Testis (tissue), 3 donors: ENCODE measurements around the gene RNASE7. TPM values are rescaled to one million over a fixed set of nuclear protein-coding genes. Genes with fewer than 3 reads are reported as not detected.

Experiments used
- DNase-seq: peaks from one replicate; pipeline ENCODE4 v3.0.0-alpha.2; 2019
- H3K27ac ChIP-seq, 2 donors: fragments of 200-600 bp; sonication (generic); one replicate each; pipeline ENCODE4 v1.5.1; 2019
- H3K27me3 ChIP-seq: fragments of 200-600 bp; sonication (generic); one replicate; pipeline ENCODE4 v1.5.1; 2019
- H3K36me3 ChIP-seq: fragments of 200-600 bp; sonication (generic); one replicate; pipeline ENCODE4 v1.5.1; 2017; ENCODE audit warnings: low read depth; ENCODE audit errors: missing control alignments
- H3K4me1 ChIP-seq: fragments of 200-600 bp; sonication (generic); one replicate; pipeline ENCODE4 v1.5.1; 2019
- H3K4me3 ChIP-seq, 2 donors: fragments of 200-600 bp; sonication (generic); one replicate each; pipeline ENCODE4 v1.5.1; 2017 to 2019
- H3K9me3 ChIP-seq: fragments of 200-600 bp; sonication (generic); one replicate; pipeline ENCODE4 v1.5.1; 2017
- POLR2A ChIP-seq: fragments of 450-650 bp; IDR thresholded peaks from one replicate; pipeline ENCODE4 v1.6.1; 2017; ENCODE audit warnings: antibody characterized with exemption, mild to moderate bottlenecking, moderate library complexity
- WGBS, 2 donors: methylation state at CpG; one replicate each; pipeline ENCODE4 v1.1.5; 2018; 5-methylcytosine and 5-hydroxymethylcytosine counted together
- intact Hi-C: fragments of 100-400 bp; cut with DNase I; formaldehyde crosslinking; loops from one replicate; pipeline ENCODE4 v1.15.1; 2023; ENCODE audit warnings: low total_unique reads
- polyA plus RNA-seq: library from polyadenylated mRNA; stranded (reverse); fragments of 350-450 nt; fragmentation: Illumina TruSeq; extraction: RNeasy Lipid Tissue Mini Kit (QIAGEN cat#74804); gene quantifications from one replicate; pipeline ENCODE4 v1.2.3, GENCODE V29; 2014; ENCODE audit warnings: low read depth, low replicate concordance; ENCODE audit not compliant: insufficient read depth
- total RNA-seq, 2 donors: library from RNA; depleted of rRNA; stranded (reverse); fragments of >200 nt; gene quantifications; one replicate each; pipeline ENCODE4 v1.2.3, GENCODE V29; 2016
- TF ChIP-seq, protein P1 (sequence below), 3 experiments: fragments of 450-650 bp in 2 of 3; fragments of 200-600 bp in 1 of 3; sonication (generic) in 1 of 3; IDR thresholded peaks; one replicate each; pipeline ENCODE4 v1.5.1; 2016 to 2019; ENCODE audit warnings: antibody characterized with exemption in 3 of 3, mild to moderate bottlenecking in 2 of 3, moderate library complexity in 1 of 3

The RNASE7 gene
- total and polyA plus RNA-seq, 3 donors from 2014 or later = 0.24 to 0.55 (median 0.43) TPM

DNA sequence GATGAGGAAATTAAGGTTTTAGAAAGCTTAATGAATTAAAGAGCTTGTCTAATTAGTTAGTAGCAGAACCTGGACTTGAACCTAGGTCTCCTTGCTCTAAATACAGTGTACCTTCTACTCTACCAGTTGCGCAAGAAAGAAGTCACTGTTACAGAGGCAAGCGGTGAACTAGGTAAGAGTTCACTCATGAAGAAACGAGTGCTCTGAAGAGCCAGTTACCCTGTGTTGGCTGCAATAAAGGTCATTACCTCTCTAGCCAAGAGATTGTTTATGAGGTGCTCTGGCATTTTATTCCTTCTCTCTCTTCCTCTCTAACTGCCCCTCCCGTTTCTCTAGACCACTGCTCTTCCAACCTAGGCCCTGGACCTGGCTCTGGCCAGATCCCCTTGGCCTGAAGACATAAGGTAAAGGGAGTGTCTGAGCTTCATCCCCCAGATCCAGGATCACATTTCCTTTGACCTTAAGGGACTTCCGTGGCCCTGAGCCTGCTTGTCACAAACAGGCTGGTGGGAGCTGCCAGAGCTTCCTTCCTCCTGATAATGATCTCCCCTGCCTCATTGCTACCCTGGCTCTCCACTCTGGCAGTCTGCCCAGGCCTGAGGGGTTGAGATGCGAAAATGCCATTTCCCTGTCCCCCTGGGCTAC lies 1.9 kb downstream of the RNASE7 start:
- intact Hi-C loops = no loop called here
- no peak overlapping the region for H3K27ac ChIP-seq
- WGBS, 2 donors = 65 to 69% methylated on average over 6 of the region's 6 CpGs
- H3K27me3 ChIP-seq = no peaks in the 10 kb centered on the region
- TF ChIP-seq, protein P1, sequence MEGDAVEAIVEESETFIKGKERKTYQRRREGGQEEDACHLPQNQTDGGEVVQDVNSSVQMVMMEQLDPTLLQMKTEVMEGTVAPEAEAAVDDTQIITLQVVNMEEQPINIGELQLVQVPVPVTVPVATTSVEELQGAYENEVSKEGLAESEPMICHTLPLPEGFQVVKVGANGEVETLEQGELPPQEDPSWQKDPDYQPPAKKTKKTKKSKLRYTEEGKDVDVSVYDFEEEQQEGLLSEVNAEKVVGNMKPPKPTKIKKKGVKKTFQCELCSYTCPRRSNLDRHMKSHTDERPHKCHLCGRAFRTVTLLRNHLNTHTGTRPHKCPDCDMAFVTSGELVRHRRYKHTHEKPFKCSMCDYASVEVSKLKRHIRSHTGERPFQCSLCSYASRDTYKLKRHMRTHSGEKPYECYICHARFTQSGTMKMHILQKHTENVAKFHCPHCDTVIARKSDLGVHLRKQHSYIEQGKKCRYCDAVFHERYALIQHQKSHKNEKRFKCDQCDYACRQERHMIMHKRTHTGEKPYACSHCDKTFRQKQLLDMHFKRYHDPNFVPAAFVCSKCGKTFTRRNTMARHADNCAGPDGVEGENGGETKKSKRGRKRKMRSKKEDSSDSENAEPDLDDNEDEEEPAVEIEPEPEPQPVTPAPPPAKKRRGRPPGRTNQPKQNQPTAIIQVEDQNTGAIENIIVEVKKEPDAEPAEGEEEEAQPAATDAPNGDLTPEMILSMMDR (IDR thresholded peaks at IDR 0.05) = no peak
- H3K4me1 ChIP-seq = peaks cover 16% of the 10 kb centered on the region
- no peaks in the 10 kb centered on the region for H3K9me3 ChIP-seq
- DNase-seq = no peak
- no peaks in the 10 kb centered on the region for H3K36me3 ChIP-seq
- H3K4me3 ChIP-seq = no peak overlapping the region

DNA sequence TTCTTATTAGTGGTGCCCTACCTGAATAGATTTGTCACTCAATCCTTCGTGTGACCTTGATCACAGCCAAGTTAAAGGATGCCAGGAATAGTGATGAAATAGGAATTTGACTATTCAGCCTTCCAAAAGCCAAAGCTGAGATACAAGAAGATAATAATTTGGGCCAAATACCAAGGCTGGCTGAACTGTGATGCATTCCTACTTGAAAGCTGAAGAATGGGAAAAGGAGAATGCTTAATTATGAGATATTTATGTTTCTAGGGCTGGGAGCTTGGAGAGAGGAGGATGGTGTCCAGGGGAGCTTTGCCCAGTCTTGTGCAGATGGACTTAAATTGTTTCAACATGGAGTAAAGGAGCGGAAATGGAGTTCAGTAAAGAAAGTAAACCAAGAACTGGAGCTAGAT lies 5.2 kb downstream of the RNASE7 start:
- Histone ChIP-seq H3K4me3 (no peak overlapping the region), H3K4me1 (peaks cover 13% of the 10 kb centered on the region), H3K9me3 (no peaks in the 10 kb centered on the region), H3K36me3 (no peaks in the 10 kb centered on the region), H3K27ac (no peak overlapping the region), H3K27me3 (no peaks in the 10 kb centered on the region)
- no peak for DNase-seq
- 87 to 89% methylated on average over 2 of the region's 2 CpGs for WGBS, 2 donors
- TF ChIP-seq, protein P1 (IDR thresholded peaks at IDR 0.05) = no peak
- TF ChIP-seq POLR2A = no peak
- intact Hi-C loops = no loop called here

- H3K9me3 ChIP-seq = no peaks in the 10 kb centered on the region
- H3K27me3 ChIP-seq = no peaks in the 10 kb centered on the region
- TF ChIP-seq, protein P1 (IDR thresholded peaks at IDR 0.05) = no peak
- peaks cover 13% of the 10 kb centered on the region for H3K4me1 ChIP-seq
- H3K27ac ChIP-seq = no peak overlapping the region
- no peaks in the 10 kb centered on the region for H3K36me3 ChIP-seq
- intact Hi-C loops = no loop called here
- no peak overlapping the region for H3K4me3 ChIP-seq
- WGBS, 2 donors = 47 to 49% methylated on average over 2 of the region's 2 CpGs
- DNase-seq = peak; percentile 71
Measured at GRCh38 chr14:21048638-21049037, 6.5 kb downstream of the RNASE7 start.

GRCh38 chr14:21049271-21049673 lies 7.1 kb downstream of the RNASE7 start:
- WGBS, 2 donors = 46 to 57% methylated on average over 3 of the region's 3 CpGs
- H3K36me3 ChIP-seq = no peaks in the 10 kb centered on the region
- intact Hi-C loops = no loop called here
- no peaks in the 10 kb centered on the region for H3K27me3 ChIP-seq
- DNase-seq = no peak
- no peak overlapping the region for H3K4me3 ChIP-seq
- H3K4me1 ChIP-seq = peaks cover 13% of the 10 kb centered on the region
- no peak for TF ChIP-seq POLR2A
- TF ChIP-seq, protein P1 (IDR thresholded peaks at IDR 0.05) = no peak
- H3K27ac ChIP-seq = no peak overlapping the region
- H3K9me3 ChIP-seq = no peaks in the 10 kb centered on the region

GRCh38 chr14:21050597-21050996 lies 8.4 kb downstream of the RNASE7 start:
- no peak overlapping the region for H3K4me3 ChIP-seq
- intact Hi-C loops = no loop called here
- TF ChIP-seq POLR2A = no peak
- TF ChIP-seq, protein P1 (IDR thresholded peaks at IDR 0.05) = no peak
- H3K36me3 ChIP-seq = no peaks in the 10 kb centered on the region
- H3K9me3 ChIP-seq = no peaks in the 10 kb centered on the region
- DNase-seq = no peak
- peaks cover 13% of the 10 kb centered on the region for H3K4me1 ChIP-seq
- H3K27me3 ChIP-seq = no peaks in the 10 kb centered on the region
- no peak overlapping the region for H3K27ac ChIP-seq
- 89% methylated on average over 3 of the region's 3 CpGs for WGBS, 2 donors
